ENCODE data around the gene CHPT1.

DNA sequence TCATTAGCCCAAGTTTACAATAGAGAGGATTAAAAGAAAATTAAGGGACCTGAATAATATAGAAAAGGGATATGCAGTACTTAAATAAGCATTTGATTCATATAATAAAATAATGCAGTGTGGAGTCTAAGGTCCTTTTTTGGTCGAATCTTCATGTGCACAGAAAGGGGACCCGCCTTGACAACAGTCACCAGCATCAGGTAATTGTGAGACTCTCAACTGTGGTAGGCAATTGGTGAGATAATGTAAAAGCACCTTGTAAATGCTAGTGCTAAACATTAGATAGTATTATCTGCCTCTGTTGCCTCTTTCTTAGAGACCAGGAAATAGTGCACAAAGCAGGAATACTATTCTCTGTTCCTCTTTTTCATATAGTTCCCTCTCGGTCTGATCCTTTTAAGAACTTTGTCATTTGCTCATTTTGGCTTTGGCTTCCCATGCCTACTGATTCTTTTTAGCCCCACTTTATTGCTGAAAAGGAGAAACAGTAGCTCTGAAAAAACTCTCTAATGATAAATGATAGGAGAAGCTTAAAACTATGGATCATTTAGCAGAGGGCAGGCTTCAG lies 17.5 kb downstream of the CHPT1 start:
- TF ChIP-seq EZH2 (IDR thresholded peaks at IDR 0.05; ENCODE audit: borderline replicate concordance, low read length) (no peak), CTCF (conservative IDR thresholded peaks at IDR 0.05 in 1 of 2, IDR thresholded peaks at IDR 0.05 in 1 of 2; ENCODE audit: extremely low read depth in 1 of 2, insufficient read depth in 1 of 2, low read depth in 1 of 2, low read length in 2 of 2) (no peak)
